H1 (cell line): Measurements from ENCODE around the gene RBBP9.

Source experiments
- CTCF ChIP-seq, 3 experiments: IDR thresholded peaks; 1 replicate in 2 of 3; 2 replicates in 1 of 3; pipeline versions ENCODE4 v1.5.1 to v1.6.1; 2011; ENCODE audit warnings: low read length in 3 of 3, mild to moderate bottlenecking in 3 of 3, inconsistent platforms in 2 of 3, low read depth in 1 of 3, moderate library complexity in 1 of 3; ENCODE audit not compliant: insufficient read depth in 1 of 3; ENCODE audit errors: control extremely low read depth in 1 of 3
- EGR1 ChIP-seq: IDR thresholded peaks from 2 replicates; pipeline ENCODE4 v1.6.1; 2011; ENCODE audit warnings: low read depth, low read length, borderline replicate concordance
- EP300 ChIP-seq, 2 experiments: IDR thresholded peaks; 1 replicate in 1 of 2; 2 replicates in 1 of 2; pipeline ENCODE4 v1.6.1; 2011 to 2012; ENCODE audit warnings: low read depth in 2 of 2, low read length in 2 of 2, mild to moderate bottlenecking in 2 of 2, borderline replicate concordance in 1 of 2, inconsistent platforms in 1 of 2, moderate library complexity in 1 of 2
- EZH2 ChIP-seq: fragments of 200-600 bp; sonication (generic); IDR thresholded peaks from 2 replicates; pipeline ENCODE4 v1.7.1; 2012; ENCODE audit warnings: low read depth, mild to moderate bottlenecking, moderate library complexity, low read length, inconsistent platforms; ENCODE audit not compliant: severe bottlenecking
- JUN ChIP-seq: IDR thresholded peaks from 2 replicates; pipeline ENCODE4 v1.6.1; 2011; ENCODE audit warnings: low read depth, mild to moderate bottlenecking, improper control_type of control experiment, low read length
- MAX ChIP-seq: IDR thresholded peaks from 2 replicates; pipeline ENCODE4 v1.6.1; 2012; ENCODE audit warnings: inconsistent platforms
- NRF1 ChIP-seq: IDR thresholded peaks from 2 replicates; pipeline ENCODE4 v1.6.1; 2011; ENCODE audit warnings: mild to moderate bottlenecking, low read depth, low read length, improper control_type of control experiment
- POLR2A ChIP-seq, 2 experiments: IDR thresholded peaks; 1 replicate in 1 of 2; 2 replicates in 1 of 2; pipeline ENCODE4 v1.6.1; 2011; ENCODE audit warnings: low read depth in 2 of 2, low read length in 2 of 2, mild to moderate bottlenecking in 2 of 2; ENCODE audit errors: control extremely low read depth in 1 of 2
- POLR2AphosphoS5 ChIP-seq: IDR thresholded peaks from 2 replicates; pipeline ENCODE4 v1.6.1; 2011; ENCODE audit warnings: low read depth, low read length
- RNF2 ChIP-seq: fragments of 200-900, 300-1000 bp; sonication (generic); IDR thresholded peaks from 2 replicates; pipeline ENCODE4 v1.7.1; 2016; ENCODE audit warnings: borderline replicate concordance, low read depth, mild to moderate bottlenecking, antibody characterized with exemption, low read length; ENCODE audit not compliant: poor library complexity, severe bottlenecking; ENCODE audit errors: missing control alignments
- SIX5 ChIP-seq: IDR thresholded peaks from 2 replicates; pipeline ENCODE4 v1.6.1; 2011; ENCODE audit warnings: mild to moderate bottlenecking, low read depth, low read length
- SP1 ChIP-seq: IDR thresholded peaks from 2 replicates; pipeline ENCODE4 v1.6.1; 2011; ENCODE audit warnings: low read depth, low read length
- ZNF274 ChIP-seq: IDR thresholded peaks from 2 replicates; pipeline ENCODE4 v1.7.0; 2012; ENCODE audit warnings: low read length, borderline replicate concordance; ENCODE audit errors: extremely low read depth

GRCh38 chr20:18481596-18481995 lies 15.4 kb downstream of the RBBP9 start:
- TF ChIP-seq ZNF274: no peak
- TF ChIP-seq RNF2: no peak
- no peak for TF ChIP-seq POLR2A (IDR thresholded peaks at IDR 0.05; ENCODE audit: control extremely low read depth in 1 of 2, low read depth in 2 of 2, low read length in 2 of 2)
- no peak for TF ChIP-seq EGR1
- no peak for TF ChIP-seq MAX
- TF ChIP-seq SP1: no peak
- TF ChIP-seq NRF1: no peak
- no peak for TF ChIP-seq POLR2AphosphoS5
- TF ChIP-seq CTCF (IDR thresholded peaks at IDR 0.05; ENCODE audit: control extremely low read depth in 1 of 3, insufficient read depth in 1 of 3, low read depth in 1 of 3, low read length in 3 of 3): no peak
- TF ChIP-seq SIX5: no peak
- no peak for TF ChIP-seq JUN
- TF ChIP-seq EP300 (IDR thresholded peaks at IDR 0.05; ENCODE audit: borderline replicate concordance in 1 of 2, low read depth in 2 of 2, low read length in 2 of 2): no peak
- TF ChIP-seq EZH2: no peak
